ENCODE data around the gene FNDC3B.
"Not testable (repeated sequence)": the region's sequence is repeated elsewhere in the genome, so short reads cannot be mapped to it uniquely, and the experiment has no call there.

The FNDC3B gene

GRCh38 chr3:172243376-172243775 lies 204.0 kb downstream of the FNDC3B start:
- peaks cover 0 to 35% (median 6%) of the 10 kb centered on the region in 4 experiments for H3K36me3 ChIP-seq (ENCODE audit: control insufficient read depth in 4 of 4, insufficient read depth in 4 of 4, low read length in 3 of 4)
- DNase-seq; H3K4me3 ChIP-seq (ENCODE audit: control insufficient read depth in 1 of 7, extremely low read depth in 1 of 7, insufficient read depth in 4 of 7, low read depth in 2 of 7, low read length in 6 of 7); H3K27ac ChIP-seq (ENCODE audit: insufficient read depth in 1 of 2, low read depth in 1 of 2, low read length in 2 of 2, poor library complexity in 1 of 2, severe bottlenecking in 2 of 2); H3K27me3 ChIP-seq (replicated peaks in 2 of 5; ENCODE audit: control insufficient read depth in 4 of 5, insufficient read depth in 5 of 5, low read length in 4 of 5); H3K4me1 ChIP-seq (ENCODE audit: control extremely low read depth in 1 of 4, control insufficient read depth in 4 of 4, insufficient read depth in 4 of 4, low read length in 3 of 4); POLR2A ChIA-PET; CTCF ChIA-PET: not testable (repeated sequence)
- 100% methylated on average over 2 of the region's 3 CpGs for WGBS (ENCODE audit: insufficient coverage)
- H3K9me3 ChIP-seq (ENCODE audit: control extremely low read depth in 1 of 5, control insufficient read depth in 4 of 5, insufficient read depth in 2 of 5, low read depth in 1 of 5, low read length in 4 of 5): peaks cover 0 to 17% (median 6%) of the 10 kb centered on the region in 5 experiments

DNA sequence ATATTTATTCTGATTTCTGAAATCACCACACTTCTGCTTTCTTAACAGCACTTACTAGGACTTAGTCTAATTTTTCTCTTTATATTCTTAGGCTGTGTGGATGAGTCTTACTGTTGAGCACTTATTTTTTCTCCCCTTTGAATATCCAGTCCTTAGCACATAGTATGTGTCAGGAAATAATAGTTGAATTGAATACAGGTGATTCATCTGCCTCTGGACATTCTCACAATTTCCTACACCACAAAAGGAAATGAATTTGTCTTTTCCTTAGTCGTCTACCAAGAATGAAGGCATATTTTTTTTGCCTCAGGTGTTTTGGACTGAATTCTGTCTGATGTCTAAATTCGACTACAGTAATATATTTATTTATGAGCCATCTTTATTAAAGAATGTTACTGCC lies 204.6 kb downstream of the FNDC3B start:
- Histone ChIP-seq H3K27ac (ENCODE audit: insufficient read depth in 1 of 2, low read depth in 1 of 2, low read length in 2 of 2, poor library complexity in 1 of 2, severe bottlenecking in 2 of 2) (no peak overlapping the region), H3K36me3 (ENCODE audit: control insufficient read depth in 4 of 4, insufficient read depth in 4 of 4, low read length in 3 of 4) (peaks cover 0 to 37% (median 6%) of the 10 kb centered on the region in 4 experiments)

GRCh38 chr3:172245241-172245640 lies 205.9 kb downstream of the FNDC3B start:
- no CpG with 5 or more reads among the region's 2 CpGs for WGBS (ENCODE audit: insufficient coverage)
- no peak overlapping the region for H3K27ac ChIP-seq (ENCODE audit: insufficient read depth in 1 of 2, low read depth in 1 of 2, low read length in 2 of 2, poor library complexity in 1 of 2, severe bottlenecking in 2 of 2)
- CTCF ChIA-PET: interaction anchor here (0.9 to 1.6 kb wide), 2 partner anchors 9 to 10 kb away, joined by 3 to 6 read pairs; no protein-coding TSS in a partner anchor

More for the DNA sequence above, 204.6 kb downstream of the FNDC3B start:
- WGBS (ENCODE audit: insufficient coverage): no CpG with 5 or more reads among the region's 2 CpGs
- Histone ChIP-seq H3K4me1 (ENCODE audit: control extremely low read depth in 1 of 4, control insufficient read depth in 4 of 4, insufficient read depth in 4 of 4, low read length in 3 of 4) (peaks cover 0 to 5% (median 2%) of the 10 kb centered on the region in 4 experiments), H3K27me3 (replicated peaks in 2 of 5; ENCODE audit: control insufficient read depth in 4 of 5, insufficient read depth in 5 of 5, low read length in 4 of 5) (no peaks in the 10 kb centered on the region), H3K4me3 (ENCODE audit: control insufficient read depth in 1 of 7, extremely low read depth in 1 of 7, insufficient read depth in 4 of 7, low read depth in 2 of 7, low read length in 6 of 7) (no peak overlapping the region), H3K9me3 (ENCODE audit: control extremely low read depth in 1 of 5, control insufficient read depth in 4 of 5, insufficient read depth in 2 of 5, low read depth in 1 of 5, low read length in 4 of 5) (peaks cover 0 to 17% (median 6%) of the 10 kb centered on the region in 5 experiments)
- ChIA-PET CTCF (no interaction called here), POLR2A (no interaction called here)
- no peak for DNase-seq

DNA sequence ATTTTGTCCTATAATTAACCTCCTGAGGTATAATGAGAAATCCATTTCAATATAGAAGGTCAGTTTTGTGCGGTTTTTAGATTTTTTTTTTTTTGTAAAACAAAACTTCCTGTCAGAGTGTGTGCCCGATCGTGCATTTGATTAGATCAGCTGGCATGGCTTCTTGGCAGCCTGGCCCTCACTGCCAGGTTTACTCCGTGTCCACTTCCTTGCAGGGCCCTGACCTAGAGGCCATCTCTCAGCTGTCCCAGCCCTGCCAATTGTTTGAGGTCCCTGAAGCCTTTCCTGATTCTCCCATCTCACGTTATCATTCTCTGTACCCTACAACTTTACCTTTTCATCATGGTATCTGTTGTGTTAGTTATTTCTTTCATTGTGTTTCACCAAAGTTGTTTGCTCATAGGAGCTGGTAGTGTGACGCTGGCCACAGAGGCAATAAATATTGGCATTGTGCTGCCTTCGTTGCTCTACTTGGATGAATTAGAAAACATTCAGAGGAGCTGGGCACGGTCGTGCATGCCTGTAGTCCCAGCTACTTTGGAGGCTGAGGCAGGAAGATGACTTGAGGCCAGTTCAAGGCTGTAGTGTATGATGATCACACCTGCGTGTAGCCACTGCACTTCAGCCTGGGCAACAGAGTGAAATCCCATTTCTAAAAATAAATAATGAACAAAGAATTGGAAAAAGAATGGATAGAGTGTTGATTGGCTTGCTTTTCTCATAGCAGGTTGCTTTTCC lies 206.9 kb downstream of the FNDC3B start:
- ChIA-PET CTCF (interaction anchor here (0.9 to 1.6 kb wide), 2 partner anchors 9 to 10 kb away, joined by 3 to 6 read pairs; no protein-coding TSS in a partner anchor), POLR2A (no interaction called here)
- no peak for DNase-seq
- Histone ChIP-seq H3K27me3 (replicated peaks in 2 of 5; ENCODE audit: control insufficient read depth in 4 of 5, insufficient read depth in 5 of 5, low read length in 4 of 5) (no peaks in the 10 kb centered on the region), H3K36me3 (ENCODE audit: control insufficient read depth in 4 of 4, insufficient read depth in 4 of 4, low read length in 3 of 4) (peaks cover 0 to 35% (median 5%) of the 10 kb centered on the region in 4 experiments), H3K4me3 (ENCODE audit: control insufficient read depth in 1 of 7, extremely low read depth in 1 of 7, insufficient read depth in 4 of 7, low read depth in 2 of 7, low read length in 6 of 7) (no peak overlapping the region), H3K27ac (ENCODE audit: insufficient read depth in 1 of 2, low read depth in 1 of 2, low read length in 2 of 2, poor library complexity in 1 of 2, severe bottlenecking in 2 of 2) (no peak overlapping the region), H3K4me1 (ENCODE audit: control extremely low read depth in 1 of 4, control insufficient read depth in 4 of 4, insufficient read depth in 4 of 4, low read length in 3 of 4) (no peaks in the 10 kb centered on the region), H3K9me3 (ENCODE audit: control extremely low read depth in 1 of 5, control insufficient read depth in 4 of 5, insufficient read depth in 2 of 5, low read depth in 1 of 5, low read length in 4 of 5) (peaks cover 0 to 16% (median 6%) of the 10 kb centered on the region in 5 experiments)
- 81% methylated on average over 8 of the region's 10 CpGs for WGBS (ENCODE audit: insufficient coverage)

More at GRCh38 chr3:172245241-172245640, 205.9 kb downstream of the FNDC3B start:
- DNase-seq: no peak
- POLR2A ChIA-PET: interaction anchor here (0.5 to 0.6 kb wide), 2 partner anchors 8 to 926 kb away, joined by 3 to 4 read pairs; no protein-coding TSS in a partner anchor
- H3K4me3 ChIP-seq (ENCODE audit: control insufficient read depth in 1 of 7, extremely low read depth in 1 of 7, insufficient read depth in 4 of 7, low read depth in 2 of 7, low read length in 6 of 7): no peak overlapping the region
- H3K4me1 ChIP-seq (ENCODE audit: control extremely low read depth in 1 of 4, control insufficient read depth in 4 of 4, insufficient read depth in 4 of 4, low read length in 3 of 4): no peaks in the 10 kb centered on the region
- peaks cover 0 to 39% (median 6%) of the 10 kb centered on the region in 4 experiments for H3K36me3 ChIP-seq (ENCODE audit: control insufficient read depth in 4 of 4, insufficient read depth in 4 of 4, low read length in 3 of 4)
- no peaks in the 10 kb centered on the region for H3K27me3 ChIP-seq (replicated peaks in 2 of 5; ENCODE audit: control insufficient read depth in 4 of 5, insufficient read depth in 5 of 5, low read length in 4 of 5)
- peaks cover 0 to 17% (median 6%) of the 10 kb centered on the region in 5 experiments for H3K9me3 ChIP-seq (ENCODE audit: control extremely low read depth in 1 of 5, control insufficient read depth in 4 of 5, insufficient read depth in 2 of 5, low read depth in 1 of 5, low read length in 4 of 5)

GRCh38 chr3:172247525-172248274 lies 208.3 kb downstream of the FNDC3B start:
- Histone ChIP-seq H3K27ac (ENCODE audit: insufficient read depth in 1 of 2, low read depth in 1 of 2, low read length in 2 of 2, poor library complexity in 1 of 2, severe bottlenecking in 2 of 2) (no peak overlapping the region), H3K9me3 (ENCODE audit: control extremely low read depth in 1 of 5, control insufficient read depth in 4 of 5, insufficient read depth in 2 of 5, low read depth in 1 of 5, low read length in 4 of 5) (peaks cover 0 to 3% (median 0%) of the 10 kb centered on the region in 5 experiments), H3K4me3 (ENCODE audit: control insufficient read depth in 1 of 7, extremely low read depth in 1 of 7, insufficient read depth in 4 of 7, low read depth in 2 of 7, low read length in 6 of 7) (no peak overlapping the region), H3K36me3 (ENCODE audit: control insufficient read depth in 4 of 4, insufficient read depth in 4 of 4, low read length in 3 of 4) (peaks cover 0 to 38% (median 8%) of the 10 kb centered on the region in 4 experiments), H3K4me1 (ENCODE audit: control extremely low read depth in 1 of 4, control insufficient read depth in 4 of 4, insufficient read depth in 4 of 4, low read length in 3 of 4) (no peaks in the 10 kb centered on the region), H3K27me3 (replicated peaks in 2 of 5; ENCODE audit: control insufficient read depth in 4 of 5, insufficient read depth in 5 of 5, low read length in 4 of 5) (no peaks in the 10 kb centered on the region)
- ChIA-PET CTCF (no interaction called here), POLR2A (no interaction called here)
- 100% methylated on average over 7 of the region's 13 CpGs for WGBS (ENCODE audit: insufficient coverage)
- no peak for DNase-seq

GRCh38 chr3:172249039-172249438 lies 209.7 kb downstream of the FNDC3B start:
- ChIA-PET CTCF (no interaction called here), POLR2A (no interaction called here)
- Histone ChIP-seq H3K27me3 (replicated peaks in 2 of 5; ENCODE audit: control insufficient read depth in 4 of 5, insufficient read depth in 5 of 5, low read length in 4 of 5) (no peaks in the 10 kb centered on the region), H3K9me3 (ENCODE audit: control extremely low read depth in 1 of 5, control insufficient read depth in 4 of 5, insufficient read depth in 2 of 5, low read depth in 1 of 5, low read length in 4 of 5) (no peaks in the 10 kb centered on the region), H3K4me3 (ENCODE audit: control insufficient read depth in 1 of 7, extremely low read depth in 1 of 7, insufficient read depth in 4 of 7, low read depth in 2 of 7, low read length in 6 of 7) (no peak overlapping the region), H3K27ac (ENCODE audit: insufficient read depth in 1 of 2, low read depth in 1 of 2, low read length in 2 of 2, poor library complexity in 1 of 2, severe bottlenecking in 2 of 2) (no peak overlapping the region), H3K4me1 (ENCODE audit: control extremely low read depth in 1 of 4, control insufficient read depth in 4 of 4, insufficient read depth in 4 of 4, low read length in 3 of 4) (no peaks in the 10 kb centered on the region), H3K36me3 (ENCODE audit: control insufficient read depth in 4 of 4, insufficient read depth in 4 of 4, low read length in 3 of 4) (peaks cover 0 to 40% (median 8%) of the 10 kb centered on the region in 4 experiments)
- no CpG with 5 or more reads among the region's 1 CpG for WGBS (ENCODE audit: insufficient coverage)
- no peak for DNase-seq

DNA sequence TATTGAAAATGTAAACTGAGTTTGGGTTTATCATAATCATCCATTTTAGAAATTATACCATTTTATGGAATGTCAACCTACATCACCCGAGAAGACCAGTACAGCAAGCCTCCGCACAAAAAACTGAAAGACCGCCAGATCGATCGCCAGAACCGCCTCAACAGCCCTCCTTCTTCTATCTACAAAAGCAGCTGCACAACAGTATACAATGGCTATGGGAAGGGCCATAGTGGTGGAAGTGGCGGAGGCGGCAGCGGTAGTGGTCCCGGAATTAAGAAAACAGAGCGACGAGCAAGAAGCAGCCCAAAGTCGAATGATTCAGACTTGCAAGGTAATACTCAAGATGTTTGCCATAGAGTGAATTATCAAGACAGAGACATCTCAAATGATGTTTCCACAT lies 211.8 kb downstream of the FNDC3B start:
- no peak for DNase-seq
- Histone ChIP-seq H3K9me3 (ENCODE audit: control extremely low read depth in 1 of 5, control insufficient read depth in 4 of 5, insufficient read depth in 2 of 5, low read depth in 1 of 5, low read length in 4 of 5) (no peaks in the 10 kb centered on the region), H3K27ac (ENCODE audit: insufficient read depth in 1 of 2, low read depth in 1 of 2, low read length in 2 of 2, poor library complexity in 1 of 2, severe bottlenecking in 2 of 2) (no peak overlapping the region), H3K36me3 (ENCODE audit: control insufficient read depth in 4 of 4, insufficient read depth in 4 of 4, low read length in 3 of 4) (peaks cover 0 to 56% (median 15%) of the 10 kb centered on the region in 4 experiments), H3K4me1 (ENCODE audit: control extremely low read depth in 1 of 4, control insufficient read depth in 4 of 4, insufficient read depth in 4 of 4, low read length in 3 of 4) (no peaks in the 10 kb centered on the region), H3K4me3 (ENCODE audit: control insufficient read depth in 1 of 7, extremely low read depth in 1 of 7, insufficient read depth in 4 of 7, low read depth in 2 of 7, low read length in 6 of 7) (no peak overlapping the region), H3K27me3 (replicated peaks in 2 of 5; ENCODE audit: control insufficient read depth in 4 of 5, insufficient read depth in 5 of 5, low read length in 4 of 5) (no peaks in the 10 kb centered on the region)
- CTCF ChIA-PET: no interaction called here
- WGBS (ENCODE audit: insufficient coverage): 100% methylated on average over 2 of the region's 13 CpGs
- POLR2A ChIA-PET: no interaction called here
